ENCODE data around the gene INPP5J. TPM values are rescaled to one million over a fixed set of nuclear protein-coding genes. Genes with fewer than 3 reads are reported as not detected.
"Not testable (repeated sequence)": the region's sequence is repeated elsewhere in the genome, so short reads cannot be mapped to it uniquely, and the experiment has no call there.

Gene INPP5J
- total RNA-seq, 2 experiments from 2014 or later = not detected

DNA sequence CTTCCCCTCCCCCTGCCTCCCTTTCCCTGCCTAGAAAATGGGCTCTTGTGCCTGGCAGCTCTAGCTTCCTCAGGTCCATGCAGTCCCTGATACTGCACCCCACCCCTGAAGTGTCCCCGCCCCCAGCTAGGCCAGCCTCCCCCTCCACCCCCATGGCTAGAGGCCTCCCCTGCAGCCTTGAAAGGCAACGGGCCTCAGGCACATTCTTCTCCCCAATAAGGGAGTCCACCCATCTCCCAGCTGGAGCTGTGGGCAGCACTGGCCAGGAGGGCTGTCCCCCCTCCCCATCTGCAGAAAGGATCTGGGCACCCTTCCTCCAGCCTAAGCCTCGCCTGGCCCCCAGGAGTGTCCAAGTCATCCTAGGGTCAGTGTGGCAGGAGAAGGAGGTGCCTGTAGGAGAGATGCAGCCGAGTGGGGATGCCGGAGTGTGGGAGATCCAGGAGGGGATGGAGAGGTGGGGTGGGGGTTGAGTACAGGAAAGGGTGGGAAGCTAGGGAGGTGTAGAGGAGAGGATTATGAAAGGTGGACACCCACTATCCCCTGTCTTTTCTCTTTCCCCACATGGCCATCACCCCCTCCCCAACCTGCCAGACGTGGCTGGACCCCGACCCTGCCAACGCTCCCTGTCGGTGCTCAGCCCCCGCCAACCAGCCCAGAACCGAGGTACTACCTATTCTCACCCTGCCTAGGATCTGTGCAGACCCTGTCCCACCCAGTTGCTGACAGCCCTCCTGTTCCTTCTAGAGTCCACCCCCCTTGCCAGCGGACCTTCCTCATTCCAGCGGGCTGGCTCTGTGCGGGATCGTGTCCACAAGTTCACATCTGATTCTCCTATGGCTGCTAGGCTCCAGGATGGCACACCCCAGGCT is 32.3 kb upstream of the INPP5J start:
- Mint-ChIP-seq H3K36me3 (ENCODE audit: low read depth) (peaks cover 4% of the 10 kb centered on the region), H3K4me1 (peaks cover 3% of the 10 kb centered on the region), H3K9me3 (no peaks in the 10 kb centered on the region), H3K27me3 (no peaks in the 10 kb centered on the region), H3K27ac (no peak overlapping the region), H3K4me3 (no peak overlapping the region)
- ChIA-PET POLR2A (no interaction called here), CTCF (no interaction called here)
- DNase-seq = no peak

DNA sequence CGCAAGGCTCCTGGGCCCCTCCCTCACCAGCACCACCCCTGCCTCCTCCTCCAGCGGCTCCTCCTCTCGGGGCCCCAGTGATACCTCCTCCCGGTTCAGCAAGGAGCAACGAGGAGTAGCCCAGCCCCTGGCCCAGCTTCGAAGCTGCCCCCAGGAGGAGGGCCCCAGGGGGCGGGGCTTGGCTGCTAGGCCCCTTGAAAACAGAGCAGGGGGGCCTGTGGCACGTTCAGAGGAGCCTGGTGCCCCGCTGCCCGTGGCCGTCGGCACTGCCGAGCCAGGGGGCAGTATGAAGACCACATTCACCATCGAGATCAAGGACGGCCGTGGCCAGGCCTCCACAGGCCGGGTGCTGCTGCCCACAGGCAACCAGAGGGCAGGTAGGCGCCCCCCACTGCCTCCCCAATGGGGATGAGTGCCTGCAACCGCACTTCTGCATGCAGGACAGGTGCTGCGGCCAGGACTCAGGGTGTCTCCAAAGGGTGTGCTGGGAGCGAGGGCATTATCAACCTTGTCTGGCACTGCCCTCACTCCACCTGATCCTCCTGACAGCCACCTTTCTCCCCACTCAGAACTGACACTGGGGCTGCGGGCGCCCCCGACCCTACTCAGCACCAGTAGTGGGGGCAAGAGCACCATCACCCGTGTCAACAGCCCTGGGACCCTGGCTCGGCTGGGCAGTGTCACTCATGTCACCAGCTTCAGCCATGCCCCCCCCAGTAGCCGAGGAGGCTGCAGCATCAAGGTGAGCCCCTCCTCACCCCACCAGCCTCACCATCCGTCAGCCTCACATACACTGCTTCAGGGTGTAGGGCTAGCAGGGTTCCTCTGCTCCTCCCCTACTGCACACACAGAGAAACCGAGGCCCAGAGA is 31.4 kb upstream of the INPP5J start:
- Mint-ChIP-seq H3K4me3 (no peak overlapping the region), H3K27ac (no peak overlapping the region), H3K9me3 (no peaks in the 10 kb centered on the region), H3K36me3 (ENCODE audit: low read depth) (peaks cover 11% of the 10 kb centered on the region), H3K27me3 (no peaks in the 10 kb centered on the region), H3K4me1 (peaks cover 1% of the 10 kb centered on the region)
- ChIA-PET CTCF (no interaction called here), POLR2A (no interaction called here)
- DNase-seq = no peak

DNA sequence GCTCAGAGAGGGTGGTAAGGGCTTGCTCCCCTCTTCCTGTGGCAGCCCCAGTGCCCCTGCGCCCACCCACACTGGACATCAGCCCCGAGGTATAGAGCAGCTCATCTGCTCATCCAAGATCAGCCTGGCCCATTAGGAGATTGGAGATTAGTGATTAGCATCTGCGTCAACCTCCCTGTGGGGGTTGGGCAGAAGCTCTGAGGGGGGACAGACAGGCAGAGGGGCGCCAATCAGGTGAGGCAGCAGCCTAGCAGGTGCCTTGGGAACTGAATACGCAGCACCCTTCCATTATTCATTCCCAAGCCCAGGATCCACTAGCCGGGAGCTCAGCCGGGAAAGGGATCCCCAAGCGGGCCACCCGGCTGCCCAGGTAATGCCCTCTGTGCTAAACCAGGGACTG is 30.6 kb upstream of the INPP5J start:
- Mint-ChIP-seq H3K27ac (no peak overlapping the region), H3K4me3 (no peak overlapping the region), H3K4me1 (no peaks in the 10 kb centered on the region), H3K27me3 (no peaks in the 10 kb centered on the region), H3K9me3 (no peaks in the 10 kb centered on the region), H3K36me3 (ENCODE audit: low read depth) (peaks cover 14% of the 10 kb centered on the region)
- CTCF ChIA-PET = interaction anchor here (1.1 kb wide), 1 partner anchor 16 kb away, joined by 3 read pairs; no protein-coding TSS in a partner anchor
- POLR2A ChIA-PET = no interaction called here
- DNase-seq = no peak

DNA sequence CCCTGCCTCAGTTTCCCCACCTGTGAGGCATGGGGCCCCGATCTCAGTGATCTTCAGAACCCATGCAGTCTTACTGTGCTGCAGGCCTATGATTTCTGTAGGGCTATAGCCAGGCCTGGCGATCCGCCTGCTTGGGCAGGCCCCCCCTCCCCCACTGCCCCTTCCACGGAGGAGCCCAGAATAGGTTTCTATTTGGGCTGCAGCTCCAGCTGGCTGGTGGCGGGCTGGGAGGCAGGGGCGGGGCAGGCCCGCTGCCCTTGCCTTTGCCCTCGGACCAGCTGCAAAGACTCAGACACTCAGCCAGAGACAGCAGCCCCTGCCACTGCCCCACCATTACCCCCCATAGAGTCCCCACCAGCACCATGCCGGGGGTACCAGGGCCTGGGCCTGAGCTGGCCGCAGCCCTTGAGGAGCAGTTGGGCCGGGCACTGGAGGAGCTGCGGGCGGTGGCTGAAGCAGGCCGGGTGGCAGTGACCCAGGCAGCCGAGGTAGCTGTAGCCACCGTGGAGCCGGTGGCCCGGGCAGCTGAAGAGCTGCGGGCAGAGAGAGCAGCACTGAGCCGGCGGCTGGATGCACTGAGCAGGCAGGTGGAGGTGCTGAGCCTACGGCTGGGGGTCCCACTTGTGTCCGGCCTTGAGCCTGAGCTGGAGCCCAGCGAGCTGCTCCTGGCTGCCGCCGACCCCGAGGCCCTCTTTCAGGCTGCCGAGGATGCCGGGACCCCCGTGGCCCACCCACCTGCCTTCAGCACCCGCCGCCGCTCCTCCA is 29.5 kb upstream of the INPP5J start:
- ChIA-PET POLR2A (interaction anchor here (1.1 to 1.4 kb wide), 2 partner anchors 8 to 10 kb away, joined by 3 to 4 read pairs; no protein-coding TSS in a partner anchor), CTCF (interaction anchor here (1.1 to 3.4 kb wide), 2 partner anchors 8 to 15 kb away, joined by 3 to 17 read pairs; no protein-coding TSS in a partner anchor)
- peaks cover 10% of the 10 kb centered on the region for H3K36me3 Mint-ChIP-seq (ENCODE audit: low read depth)
- H3K27me3 Mint-ChIP-seq = no peaks in the 10 kb centered on the region
- H3K27ac Mint-ChIP-seq = no peak overlapping the region
- no peak for DNase-seq
- no peaks in the 10 kb centered on the region for H3K9me3 Mint-ChIP-seq
- no peak overlapping the region for H3K4me3 Mint-ChIP-seq
- H3K4me1 Mint-ChIP-seq = no peaks in the 10 kb centered on the region

DNA sequence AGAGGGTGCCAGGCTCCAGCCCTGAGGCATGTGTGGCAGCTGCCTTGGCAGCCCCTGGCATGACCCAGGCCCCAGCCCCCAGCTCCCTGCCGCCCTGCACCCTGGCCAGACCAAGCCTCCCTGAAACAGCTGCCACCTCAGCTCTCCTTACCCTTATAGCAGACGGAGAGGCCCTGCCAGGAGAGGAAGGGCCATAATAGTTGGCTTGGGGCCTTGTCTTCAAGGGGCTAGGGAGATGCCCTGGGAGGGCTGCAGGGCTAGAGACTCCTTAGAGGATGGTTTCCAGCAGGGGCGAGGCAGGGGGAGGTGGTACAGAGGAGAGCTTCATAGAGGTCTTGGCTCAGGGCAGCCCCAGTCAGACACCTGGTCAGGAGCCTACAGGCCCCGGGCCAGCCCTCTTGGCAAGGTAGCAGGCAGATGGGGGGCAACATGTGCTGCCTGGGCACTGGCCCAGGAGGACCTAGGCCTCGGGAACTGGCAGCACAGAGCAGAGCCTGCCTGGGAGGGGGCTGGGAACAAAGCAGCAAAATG is 28.7 kb upstream of the INPP5J start:
- Mint-ChIP-seq H3K27ac (no peak overlapping the region), H3K4me1 (no peaks in the 10 kb centered on the region), H3K9me3 (no peaks in the 10 kb centered on the region), H3K27me3 (no peaks in the 10 kb centered on the region), H3K36me3 (ENCODE audit: low read depth) (peaks cover 12% of the 10 kb centered on the region), H3K4me3 (no peak overlapping the region)
- ChIA-PET POLR2A (interaction anchor here (0.7 to 1.4 kb wide), 3 partner anchors 9 to 279 kb away, joined by 3 to 4 read pairs (median 3); no protein-coding TSS in a partner anchor), CTCF (interaction anchor here (3.4 kb wide), 1 partner anchor 9 kb away, joined by 17 read pairs; no protein-coding TSS in a partner anchor)
- DNase-seq = no peak

DNA sequence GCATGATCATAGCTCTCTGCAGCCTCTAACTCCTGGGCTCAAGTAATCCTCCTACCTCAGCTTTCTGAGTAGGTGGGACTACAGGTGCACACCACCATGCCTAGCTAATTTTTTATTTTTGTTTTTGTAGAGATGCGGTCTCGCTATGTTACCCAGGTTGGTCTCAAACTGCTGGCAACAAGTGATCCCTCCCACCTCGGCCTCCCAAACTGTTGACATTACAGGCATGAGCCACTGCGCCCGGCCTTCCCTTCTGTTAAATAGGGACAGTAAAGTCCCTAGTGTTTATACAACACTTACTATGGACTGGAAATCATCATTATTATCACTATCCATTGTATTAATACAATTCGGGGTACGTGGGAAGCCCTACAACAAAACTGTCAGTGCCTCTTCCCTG is 28.0 kb upstream of the INPP5J start:
- no peak overlapping the region for H3K27ac Mint-ChIP-seq
- peaks cover 12% of the 10 kb centered on the region for H3K36me3 Mint-ChIP-seq (ENCODE audit: low read depth)
- ChIA-PET CTCF (interaction anchor here (3.4 kb wide), 1 partner anchor 9 kb away, joined by 17 read pairs; no protein-coding TSS in a partner anchor), POLR2A (interaction anchor here (0.7 to 1.4 kb wide), 3 partner anchors 10 to 279 kb away, joined by 3 to 4 read pairs (median 3); no protein-coding TSS in a partner anchor)
- H3K27me3 Mint-ChIP-seq = no peaks in the 10 kb centered on the region
- no peaks in the 10 kb centered on the region for H3K4me1 Mint-ChIP-seq
- H3K4me3 Mint-ChIP-seq = no peak overlapping the region
- DNase-seq = no peak
- H3K9me3 Mint-ChIP-seq = no peaks in the 10 kb centered on the region

DNA sequence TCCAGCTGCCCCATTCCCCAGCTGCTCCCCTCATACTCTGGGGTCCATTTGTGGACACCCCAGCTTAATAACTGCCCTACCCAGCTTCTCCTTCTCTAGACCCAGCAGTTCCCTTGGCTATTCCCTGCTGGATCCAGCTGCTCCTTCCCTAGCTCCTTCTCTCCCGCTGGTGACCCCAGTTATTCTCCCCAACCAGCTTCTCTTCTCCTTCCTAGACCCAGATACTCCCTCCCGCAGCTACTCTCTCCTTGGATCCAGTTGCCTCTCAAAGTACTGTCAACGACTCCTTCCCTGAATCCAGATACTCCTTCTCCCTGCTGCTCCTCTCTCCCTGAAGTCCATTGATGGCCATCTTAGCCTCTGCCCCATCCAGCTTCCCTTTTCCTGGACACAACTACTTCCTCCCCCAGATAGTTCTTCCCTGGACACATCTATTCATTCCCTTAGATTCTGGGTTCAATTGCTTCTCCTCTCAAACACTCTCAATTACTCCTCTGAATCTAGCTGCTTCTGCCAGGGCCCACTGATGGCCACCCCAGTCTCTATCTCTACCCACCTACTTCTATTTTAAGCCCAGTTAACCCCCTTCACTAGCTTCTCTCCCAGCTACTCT is 27.0 kb upstream of the INPP5J start:
- ChIA-PET POLR2A (interaction anchor here (0.9 to 1.4 kb wide), 4 partner anchors 9 to 155 kb away, joined by 3 to 5 read pairs (median 4); partner anchors contain the start of gene TUG1), CTCF (interaction anchor here (0.6 to 3.4 kb wide), 5 partner anchors 9 to 218 kb away, joined by 3 to 17 read pairs (median 3); partner anchors contain the start of gene SELENOM)
- H3K27ac Mint-ChIP-seq = no peak overlapping the region
- DNase-seq = no peak
- no peaks in the 10 kb centered on the region for H3K4me1 Mint-ChIP-seq
- H3K36me3 Mint-ChIP-seq (ENCODE audit: low read depth) = peaks cover 12% of the 10 kb centered on the region
- no peak overlapping the region for H3K4me3 Mint-ChIP-seq
- H3K9me3 Mint-ChIP-seq = no peaks in the 10 kb centered on the region
- no peaks in the 10 kb centered on the region for H3K27me3 Mint-ChIP-seq

DNA sequence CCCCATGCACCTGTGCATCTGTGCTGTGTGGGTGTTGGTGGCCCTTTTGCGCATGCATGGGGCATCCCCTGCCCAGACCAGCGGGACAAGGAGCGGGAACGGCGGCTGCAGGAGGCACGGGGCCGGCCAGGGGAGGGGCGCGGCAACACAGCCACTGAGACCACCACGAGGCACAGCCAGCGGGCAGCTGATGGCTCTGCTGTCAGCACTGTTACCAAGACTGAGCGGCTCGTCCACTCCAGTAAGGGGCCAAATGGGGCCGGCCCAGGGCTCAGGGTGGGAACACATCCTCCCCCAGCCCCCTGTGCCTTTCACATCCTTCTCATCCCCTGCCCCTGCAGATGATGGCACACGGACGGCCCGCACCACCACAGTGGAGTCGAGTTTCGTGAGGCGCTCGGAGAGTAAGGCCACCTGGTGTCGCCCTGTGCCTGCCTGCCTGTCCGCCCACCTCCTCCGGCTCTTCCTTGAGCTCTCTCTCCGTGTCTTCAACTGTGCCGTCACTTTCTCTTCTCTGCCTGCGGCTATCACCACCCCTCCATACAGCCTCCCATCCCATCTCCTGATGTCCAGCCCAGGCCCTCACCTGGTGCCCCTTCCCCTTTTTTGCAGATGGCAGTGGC is 26.0 kb upstream of the INPP5J start:
- POLR2A ChIA-PET = interaction anchor here (1.4 kb wide), 2 partner anchors 12 to 128 kb away, joined by 3 to 5 read pairs; partner anchors contain the start of gene TUG1

DNA sequence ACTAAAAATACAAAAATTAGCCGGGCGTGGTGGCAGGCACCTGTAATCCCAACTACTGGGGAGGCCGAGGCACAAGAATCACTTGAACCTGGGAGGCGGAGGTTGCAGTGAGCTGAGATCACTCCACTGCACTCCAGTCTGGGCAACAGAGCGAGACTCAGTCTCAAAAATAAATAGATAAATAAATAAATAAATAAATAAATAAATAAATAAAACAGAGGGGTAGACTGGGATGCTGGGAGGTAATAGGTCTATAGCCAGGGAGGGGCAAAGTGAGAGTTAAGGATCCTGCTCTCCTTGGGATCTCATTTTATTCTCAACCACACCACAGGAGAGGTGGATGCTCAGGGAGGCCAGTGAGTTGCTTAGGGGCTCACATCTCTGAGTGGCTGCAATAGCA is 25.2 kb upstream of the INPP5J start:
- H3K4me1 Mint-ChIP-seq, H3K27ac Mint-ChIP-seq, H3K4me3 Mint-ChIP-seq, DNase-seq, POLR2A ChIA-PET, H3K9me3 Mint-ChIP-seq, H3K27me3 Mint-ChIP-seq: not testable (repeated sequence)
- CTCF ChIA-PET = interaction anchor here (1.0 kb wide), 1 partner anchor 215 kb away, joined by 3 read pairs; no protein-coding TSS in a partner anchor
- H3K36me3 Mint-ChIP-seq (ENCODE audit: low read depth) = peaks cover 12% of the 10 kb centered on the region

More for the DNA sequence above, 26.0 kb upstream of the INPP5J start:
- no peak for DNase-seq
- no peaks in the 10 kb centered on the region for H3K4me1 Mint-ChIP-seq
- H3K27ac Mint-ChIP-seq = no peak overlapping the region
- H3K9me3 Mint-ChIP-seq = no peaks in the 10 kb centered on the region
- no peaks in the 10 kb centered on the region for H3K27me3 Mint-ChIP-seq
- no peak overlapping the region for H3K4me3 Mint-ChIP-seq
- CTCF ChIA-PET = interaction anchor here (1.0 to 3.4 kb wide), 2 partner anchors 11 to 216 kb away, joined by 3 to 17 read pairs; no protein-coding TSS in a partner anchor
- H3K36me3 Mint-ChIP-seq (ENCODE audit: low read depth) = peaks cover 12% of the 10 kb centered on the region

DNA sequence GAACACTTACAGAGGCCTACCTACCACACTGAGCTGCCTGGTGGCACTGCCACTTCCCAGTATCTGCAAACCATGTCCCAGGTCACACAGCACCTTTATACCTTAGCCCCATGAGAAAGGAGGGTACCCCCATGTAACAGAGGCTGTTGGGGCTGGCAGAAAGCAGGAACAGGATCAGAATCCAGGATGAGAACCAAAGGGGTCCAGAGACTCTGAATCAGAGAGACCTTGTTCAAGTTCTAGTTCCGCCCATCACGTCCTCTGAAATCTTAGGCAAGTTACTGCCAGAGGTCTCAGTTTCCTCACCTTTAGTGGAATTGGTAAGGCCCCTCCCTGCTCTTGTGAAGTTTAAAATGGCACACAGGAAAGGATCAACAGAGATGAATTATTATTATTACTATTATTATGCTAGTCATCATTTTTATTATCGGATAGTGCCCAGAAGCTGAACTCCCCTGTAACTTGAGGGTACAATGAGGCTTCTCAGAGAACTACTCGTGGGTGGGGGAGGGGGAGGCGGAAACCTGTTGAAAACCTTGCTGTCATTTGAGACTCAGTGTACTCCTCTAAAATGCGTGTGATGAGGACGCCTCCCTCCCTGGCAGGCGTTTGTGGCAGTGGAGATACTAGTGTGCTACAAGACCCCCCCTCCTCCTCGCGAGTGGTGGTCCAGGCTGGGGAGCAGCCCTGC is 24.7 kb upstream of the INPP5J start:
- no peak for DNase-seq
- ChIA-PET CTCF (interaction anchor here (1.0 kb wide), 1 partner anchor 214 kb away, joined by 3 read pairs; no protein-coding TSS in a partner anchor), POLR2A (interaction anchor here (1.3 kb wide), 1 partner anchor 168 kb away, joined by 3 read pairs; no protein-coding TSS in a partner anchor)
- H3K36me3 Mint-ChIP-seq (ENCODE audit: low read depth) = peaks cover 12% of the 10 kb centered on the region
- H3K4me3 Mint-ChIP-seq = no peak overlapping the region
- H3K9me3 Mint-ChIP-seq = no peaks in the 10 kb centered on the region
- no peak overlapping the region for H3K27ac Mint-ChIP-seq
- H3K27me3 Mint-ChIP-seq = no peaks in the 10 kb centered on the region
- no peaks in the 10 kb centered on the region for H3K4me1 Mint-ChIP-seq

DNA sequence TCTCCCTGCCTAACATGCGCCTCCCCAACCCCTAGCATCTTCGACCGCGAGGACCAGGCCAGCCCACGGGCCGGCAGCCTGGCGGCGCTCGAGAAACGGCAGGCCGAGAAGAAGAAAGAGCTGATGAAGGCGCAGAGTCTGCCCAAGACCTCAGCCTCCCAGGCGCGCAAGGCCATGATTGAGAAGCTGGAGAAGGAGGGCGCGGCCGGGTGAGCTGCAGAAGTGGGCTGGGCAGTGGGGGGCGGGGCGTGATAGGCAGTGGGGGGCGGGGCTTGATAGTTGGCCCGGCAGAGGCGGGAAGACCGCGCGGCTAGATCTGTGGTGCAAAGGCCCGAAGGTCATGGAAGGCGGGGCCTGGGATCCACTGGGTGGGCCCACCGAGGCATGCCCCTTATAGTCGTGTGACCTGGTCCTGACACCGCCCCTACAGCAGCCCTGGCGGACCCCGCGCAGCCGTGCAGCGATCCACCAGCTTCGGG is 24.1 kb upstream of the INPP5J start:
- CTCF ChIA-PET = no interaction called here

More for the DNA sequence above, 24.1 kb upstream of the INPP5J start:
- no peak for DNase-seq
- no peaks in the 10 kb centered on the region for H3K9me3 Mint-ChIP-seq
- POLR2A ChIA-PET = interaction anchor here (1.3 kb wide), 1 partner anchor 168 kb away, joined by 3 read pairs; no protein-coding TSS in a partner anchor
- H3K36me3 Mint-ChIP-seq (ENCODE audit: low read depth) = peaks cover 12% of the 10 kb centered on the region
- no peaks in the 10 kb centered on the region for H3K27me3 Mint-ChIP-seq
- no peaks in the 10 kb centered on the region for H3K4me1 Mint-ChIP-seq
- no peak overlapping the region for H3K4me3 Mint-ChIP-seq
- H3K27ac Mint-ChIP-seq = no peak overlapping the region
